Cardiac muscle cell (in vitro differentiated cells and primary cell): Measurements from ENCODE around the gene GABBR2. TPM values are rescaled to one million over a fixed set of nuclear protein-coding genes. Genes with fewer than 3 reads are reported as not detected.
A peak's percentile ranks its signal among the peaks of the same experiment; 100 is the strongest.

Source experiments
- DNase-seq, 2 donors: peaks; one replicate each; pipeline versions ENCODE4 v3.0.0 to v3.0.0-alpha.2; 2010 to 2017; ENCODE audit warnings: low read depth in 1 of 2, low spot score in 1 of 2
- H3K27ac ChIP-seq: fragments of 200-600 bp; sonication (generic); 2 replicates; pipeline ENCODE4 v1.5.1; 2016
- H3K27me3 ChIP-seq: fragments of 200-600 bp; sonication (generic); 2 replicates; pipeline ENCODE4 v1.6.0; 2016; ENCODE audit warnings: control low read depth
- H3K36me3 ChIP-seq: fragments of 200-600 bp; sonication (generic); 2 replicates; pipeline ENCODE4 v1.5.1; 2016; ENCODE audit warnings: control low read depth
- H3K4me1 ChIP-seq: fragments of 200-600 bp; sonication (generic); 2 replicates; pipeline ENCODE4 v1.8.1; 2017; ENCODE audit warnings: low read depth, mild to moderate bottlenecking, mixed run types
- H3K4me3 ChIP-seq: fragments of 200-600 bp; sonication (generic); 2 replicates; pipeline ENCODE4 v1.5.1; 2016; ENCODE audit warnings: mild to moderate bottlenecking
- H3K9me3 ChIP-seq: fragments of 200-600 bp; sonication (generic); 2 replicates; pipeline ENCODE4 v1.5.1; 2017; ENCODE audit warnings: low read depth, mild to moderate bottlenecking, control low read depth
- polyA plus RNA-seq: library from polyadenylated mRNA; unstranded; fragments of >200 nt; fragmentation: Nextera tagmentation; extraction: Ambion mirVana; gene quantifications from 2 replicates; pipeline ENCODE4 v1.2.1, GENCODE V29; 2016
- total RNA-seq: library from RNA; depleted of rRNA; stranded (reverse); fragments of >200 nt; gene quantifications from 2 replicates; pipeline ENCODE4 v1.2.3, GENCODE V29; 2016
- TF ChIP-seq, protein P1 (sequence below): IDR thresholded peaks from 2 replicates; pipeline ENCODE4 v1.5.1; 2012; ENCODE audit warnings: low read depth, mild to moderate bottlenecking, low read length

The GABBR2 gene
- total and polyA plus RNA-seq, 2 experiments from 2014 or later, result 0.06 TPM; not detected in 1

DNA sequence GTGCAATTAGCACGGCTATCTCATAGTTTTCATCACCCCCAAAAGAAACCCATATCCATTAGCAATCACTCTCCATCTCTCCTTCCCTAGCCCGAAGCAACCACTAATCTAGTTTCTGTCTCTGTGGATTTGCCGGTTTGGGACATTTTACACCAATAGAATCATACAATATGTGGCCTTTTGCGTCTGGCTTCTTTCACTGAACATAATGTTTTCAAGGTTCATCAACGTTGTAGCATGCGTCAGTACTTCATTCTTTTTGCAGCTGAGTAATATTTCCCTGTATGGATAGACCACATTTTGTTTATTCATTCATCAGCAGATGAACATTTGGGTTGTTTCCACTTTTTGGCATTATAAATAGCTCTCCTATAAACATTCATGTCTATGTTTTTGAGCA is 377.9 kb downstream of the GABBR2 start:
- peak in 1 of 2 donors; percentile 44 for DNase-seq
- H3K36me3 ChIP-seq, result no peaks in the 10 kb centered on the region
- TF ChIP-seq, protein P1, sequence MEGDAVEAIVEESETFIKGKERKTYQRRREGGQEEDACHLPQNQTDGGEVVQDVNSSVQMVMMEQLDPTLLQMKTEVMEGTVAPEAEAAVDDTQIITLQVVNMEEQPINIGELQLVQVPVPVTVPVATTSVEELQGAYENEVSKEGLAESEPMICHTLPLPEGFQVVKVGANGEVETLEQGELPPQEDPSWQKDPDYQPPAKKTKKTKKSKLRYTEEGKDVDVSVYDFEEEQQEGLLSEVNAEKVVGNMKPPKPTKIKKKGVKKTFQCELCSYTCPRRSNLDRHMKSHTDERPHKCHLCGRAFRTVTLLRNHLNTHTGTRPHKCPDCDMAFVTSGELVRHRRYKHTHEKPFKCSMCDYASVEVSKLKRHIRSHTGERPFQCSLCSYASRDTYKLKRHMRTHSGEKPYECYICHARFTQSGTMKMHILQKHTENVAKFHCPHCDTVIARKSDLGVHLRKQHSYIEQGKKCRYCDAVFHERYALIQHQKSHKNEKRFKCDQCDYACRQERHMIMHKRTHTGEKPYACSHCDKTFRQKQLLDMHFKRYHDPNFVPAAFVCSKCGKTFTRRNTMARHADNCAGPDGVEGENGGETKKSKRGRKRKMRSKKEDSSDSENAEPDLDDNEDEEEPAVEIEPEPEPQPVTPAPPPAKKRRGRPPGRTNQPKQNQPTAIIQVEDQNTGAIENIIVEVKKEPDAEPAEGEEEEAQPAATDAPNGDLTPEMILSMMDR, result no peak

DNA sequence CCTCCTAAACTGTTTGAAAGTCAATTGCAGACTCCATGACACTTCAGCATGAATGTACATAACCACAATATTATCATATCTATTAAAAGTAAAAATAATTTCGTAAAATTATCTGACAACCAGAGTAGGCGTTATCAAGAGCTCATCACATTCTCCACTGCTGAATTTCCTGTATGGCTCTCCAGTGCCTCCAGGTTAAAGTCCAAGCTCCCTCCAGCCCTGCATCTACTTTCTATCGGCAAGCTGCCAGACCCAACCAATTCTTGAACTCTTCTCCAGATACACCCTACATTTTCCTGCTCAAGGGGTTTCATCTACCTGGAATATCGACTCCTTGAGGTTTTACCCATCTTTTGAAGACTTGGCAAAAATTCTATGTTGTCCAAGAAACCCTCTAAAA is 378.8 kb downstream of the GABBR2 start:
- DNase-seq, result no peak
- H3K27me3 ChIP-seq, result no peaks in the 10 kb centered on the region
- H3K4me1 ChIP-seq, result no peaks in the 10 kb centered on the region
- H3K36me3 ChIP-seq, result no peaks in the 10 kb centered on the region
- no peak overlapping the region for H3K27ac ChIP-seq
- TF ChIP-seq, protein P1, result no peak
- no peak overlapping the region for H3K4me3 ChIP-seq
- H3K9me3 ChIP-seq, result no peaks in the 10 kb centered on the region

More for the DNA sequence above, 377.9 kb downstream of the GABBR2 start:
- H3K4me1 ChIP-seq, result no peaks in the 10 kb centered on the region
- no peak overlapping the region for H3K27ac ChIP-seq
- H3K4me3 ChIP-seq, result no peak overlapping the region
- H3K27me3 ChIP-seq, result no peaks in the 10 kb centered on the region
- no peaks in the 10 kb centered on the region for H3K9me3 ChIP-seq

DNA sequence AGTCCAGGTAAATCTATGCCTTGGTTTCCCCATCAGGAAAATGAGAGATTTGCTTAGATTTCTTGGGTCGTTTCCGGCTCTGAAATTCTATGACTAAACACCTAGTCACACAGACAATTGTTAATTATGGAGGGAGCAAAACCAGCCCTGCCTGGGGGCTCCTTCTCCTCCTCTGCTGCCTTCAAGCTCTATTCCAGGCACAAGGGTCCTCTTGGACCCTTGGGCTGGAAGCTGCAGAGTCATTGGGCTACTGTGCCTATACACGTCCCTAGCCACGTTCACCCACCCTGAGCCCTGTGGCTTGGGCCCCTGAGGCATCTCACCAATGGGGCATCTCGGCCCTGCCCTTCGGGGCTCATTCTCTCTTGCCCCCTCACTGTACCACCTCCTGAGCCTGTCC is 379.5 kb downstream of the GABBR2 start:
- no peaks in the 10 kb centered on the region for H3K9me3 ChIP-seq
- H3K36me3 ChIP-seq, result no peaks in the 10 kb centered on the region
- no peak overlapping the region for H3K27ac ChIP-seq
- TF ChIP-seq, protein P1, result no peak
- H3K4me1 ChIP-seq, result no peaks in the 10 kb centered on the region
- no peak overlapping the region for H3K4me3 ChIP-seq
- no peak for DNase-seq
- no peaks in the 10 kb centered on the region for H3K27me3 ChIP-seq

DNA sequence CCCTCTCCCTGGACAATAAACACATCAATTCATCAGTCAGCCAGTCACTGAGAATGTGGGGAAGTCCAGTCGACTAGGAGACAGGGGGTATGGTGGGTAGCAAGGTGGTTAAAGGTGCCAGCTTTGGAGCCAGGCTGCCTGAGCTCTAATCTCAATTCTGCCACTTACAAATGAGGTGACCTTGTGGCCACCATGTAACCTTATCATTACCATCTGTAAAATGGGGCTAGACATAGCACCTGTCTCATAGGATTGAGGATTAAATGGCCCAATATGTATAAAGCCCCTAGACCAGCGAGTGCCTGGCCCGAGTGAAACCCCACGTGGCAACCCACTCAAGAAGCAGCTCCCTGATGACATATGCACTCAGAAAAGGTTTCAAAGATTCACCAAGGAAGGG is 380.0 kb downstream of the GABBR2 start:
- no peak overlapping the region for H3K4me3 ChIP-seq
- no peak for DNase-seq
- no peaks in the 10 kb centered on the region for H3K9me3 ChIP-seq
- no peak overlapping the region for H3K27ac ChIP-seq
- H3K4me1 ChIP-seq, result no peaks in the 10 kb centered on the region
- H3K36me3 ChIP-seq, result no peaks in the 10 kb centered on the region
- H3K27me3 ChIP-seq, result no peaks in the 10 kb centered on the region
- TF ChIP-seq, protein P1, result no peak

DNA sequence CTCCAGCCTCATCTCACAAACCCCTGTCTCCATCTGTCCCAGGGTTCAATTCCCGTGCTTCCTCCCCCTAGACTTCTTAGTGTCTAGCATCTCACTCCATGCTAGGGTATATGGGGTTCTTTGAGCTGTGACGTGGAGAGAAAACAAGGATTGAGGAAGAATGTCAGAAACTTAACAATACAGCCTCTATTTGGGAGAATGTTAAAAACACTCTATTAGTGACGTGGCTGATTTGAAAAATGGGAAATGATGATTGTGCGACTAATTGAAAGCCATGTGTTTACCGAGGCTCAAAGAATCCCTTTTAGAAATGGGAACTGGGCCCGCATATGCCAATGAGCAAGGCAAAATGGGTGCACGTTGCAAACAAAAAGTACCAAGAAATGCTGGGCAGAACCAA is 380.6 kb downstream of the GABBR2 start:
- DNase-seq, result no peak
- no peaks in the 10 kb centered on the region for H3K9me3 ChIP-seq
- TF ChIP-seq, protein P1, result no peak

DNA sequence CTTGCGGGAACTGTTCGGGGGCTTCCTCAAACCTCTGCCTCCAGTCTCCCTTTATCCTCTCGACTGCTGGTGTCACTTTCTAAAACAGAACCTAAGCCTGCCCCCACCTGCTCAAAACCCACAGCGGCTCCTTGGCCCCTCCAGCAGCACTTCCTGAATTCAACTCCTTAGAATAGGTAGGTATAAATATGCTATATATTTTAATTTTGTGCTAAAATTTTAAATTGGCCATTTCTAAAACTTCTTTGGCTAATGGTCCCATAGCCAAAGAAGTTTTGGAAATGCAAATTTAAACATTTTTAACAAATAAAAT is 381.5 kb downstream of the GABBR2 start:
- no peak overlapping the region for H3K4me3 ChIP-seq

More for the DNA sequence above, 380.6 kb downstream of the GABBR2 start:
- H3K27me3 ChIP-seq, result no peaks in the 10 kb centered on the region
- no peaks in the 10 kb centered on the region for H3K4me1 ChIP-seq
- H3K36me3 ChIP-seq, result no peaks in the 10 kb centered on the region
- H3K27ac ChIP-seq, result no peak overlapping the region
- H3K4me3 ChIP-seq, result no peak overlapping the region

More for the DNA sequence above, 381.5 kb downstream of the GABBR2 start:
- H3K4me1 ChIP-seq, result no peaks in the 10 kb centered on the region
- no peak for DNase-seq
- no peaks in the 10 kb centered on the region for H3K9me3 ChIP-seq
- no peaks in the 10 kb centered on the region for H3K27me3 ChIP-seq
- H3K36me3 ChIP-seq, result no peaks in the 10 kb centered on the region
- TF ChIP-seq, protein P1, result no peak
- H3K27ac ChIP-seq, result no peak overlapping the region
